ENCODE results near the gene PLA2G4B.

Gene PLA2G4B

GRCh38 chr15:41895957-41896356 is 57.3 kb downstream of the PLA2G4B start:
- no peak overlapping the region for H3K4me3 ChIP-seq (ENCODE audit: low read depth, low read length)
- TF ChIP-seq CTCF (IDR thresholded peaks at IDR 0.05; ENCODE audit: borderline replicate concordance, insufficient read depth, low read depth, low read length) = no peak

DNA sequence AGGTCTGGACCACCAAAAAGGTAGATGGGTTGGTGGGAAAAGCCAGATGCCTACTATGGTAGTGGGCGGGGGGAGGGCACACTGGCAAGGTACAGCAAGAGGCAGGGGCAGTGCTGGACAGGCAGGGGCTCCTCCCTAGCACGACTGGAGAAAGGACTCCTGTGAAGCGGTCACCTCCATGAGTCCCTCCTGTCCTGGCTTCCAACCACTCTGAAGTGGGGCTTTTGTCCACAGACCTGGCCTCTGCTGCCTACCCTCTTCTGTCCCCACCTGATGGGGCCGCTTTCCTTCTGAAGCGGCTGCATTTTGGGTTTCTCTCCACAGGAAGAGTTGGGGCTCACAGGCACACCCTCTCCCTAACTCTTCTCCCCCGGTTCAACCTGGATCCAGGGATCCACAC is 57.9 kb downstream of the PLA2G4B start:
- no peak overlapping the region for H3K4me3 ChIP-seq (ENCODE audit: low read depth, low read length)
- no peak for TF ChIP-seq CTCF (IDR thresholded peaks at IDR 0.05; ENCODE audit: borderline replicate concordance, insufficient read depth, low read depth, low read length)

- TF ChIP-seq CTCF (IDR thresholded peaks at IDR 0.05; ENCODE audit: borderline replicate concordance, insufficient read depth, low read depth, low read length) = no peak
- H3K4me3 ChIP-seq (ENCODE audit: low read depth, low read length) = no peak overlapping the region
Observed at GRCh38 chr15:41897363-41897799, 58.7 kb downstream of the PLA2G4B start.
